NCI-H187 (cell line): ENCODE results near the gene PDCD1LG2.
"Not testable (repeated sequence)": the region's sequence is repeated elsewhere in the genome, so short reads cannot be mapped to it uniquely, and the experiment has no call there.

Source experiments
- DNase-seq, 2 experiments: peaks; one replicate each; lab custom pipeline; 2025; lab: John Stamatoyannopoulos, UW

The PDCD1LG2 gene

DNA sequence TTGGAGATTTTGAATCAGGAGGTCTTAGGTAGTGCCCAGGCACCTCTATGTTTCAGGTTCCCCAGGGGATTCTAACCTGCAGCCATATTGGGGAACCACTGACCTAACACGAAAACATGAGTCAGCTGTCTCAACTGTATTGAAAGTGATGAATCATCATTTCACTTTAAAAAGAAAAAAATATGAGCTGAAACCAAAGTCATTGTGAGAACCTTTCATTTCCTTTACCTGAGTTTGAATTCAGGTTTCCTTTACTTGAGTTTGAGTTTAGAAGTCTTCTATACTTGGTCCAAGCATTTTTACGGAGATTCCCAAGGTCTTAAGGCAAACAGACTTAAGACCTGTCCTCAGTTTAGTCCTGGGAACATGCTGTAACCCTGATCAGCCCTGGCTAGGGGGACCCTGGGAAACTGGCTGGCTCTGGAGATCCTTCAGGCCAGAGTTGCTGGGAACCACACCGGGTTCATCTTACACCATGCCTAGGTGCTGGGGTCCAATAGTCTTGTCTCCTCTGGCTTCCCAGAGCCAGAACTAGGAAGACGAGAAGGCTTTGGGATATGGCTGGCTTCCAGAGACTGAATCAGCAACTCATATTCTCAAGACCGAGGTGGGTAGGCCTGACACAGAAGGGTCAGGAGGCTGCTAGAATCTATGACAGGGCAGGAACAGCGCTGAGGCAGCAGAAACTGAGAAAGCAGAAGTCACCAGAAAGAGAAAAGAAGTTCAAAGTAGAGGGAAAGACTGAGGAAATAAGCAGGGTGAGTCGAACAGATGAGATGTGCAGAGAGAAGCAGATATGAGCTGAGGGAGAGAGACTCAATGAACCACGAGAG, 16.4 kb upstream of the PDCD1LG2 start:
- DNase-seq, result no peak

DNA sequence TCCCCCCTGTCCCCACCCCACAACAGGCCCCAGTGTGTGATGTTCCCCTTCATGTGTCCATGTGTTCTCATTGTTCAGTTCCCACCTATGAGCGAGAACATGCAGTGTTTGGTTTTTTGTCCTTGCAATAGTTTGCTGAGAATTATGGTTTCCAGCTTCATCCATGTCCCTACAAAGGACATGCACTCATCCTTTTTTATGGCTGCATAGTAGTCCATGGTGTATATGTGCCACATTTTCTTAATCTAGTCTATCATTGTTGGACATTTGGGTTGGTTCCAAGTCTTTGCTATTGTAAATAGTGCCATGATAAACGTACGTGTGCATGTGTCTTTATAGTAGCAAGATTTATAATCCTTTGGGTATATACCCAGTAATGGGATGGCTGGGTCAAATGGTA, 15.6 kb upstream of the PDCD1LG2 start:
- not testable (repeated sequence) for DNase-seq

DNA sequence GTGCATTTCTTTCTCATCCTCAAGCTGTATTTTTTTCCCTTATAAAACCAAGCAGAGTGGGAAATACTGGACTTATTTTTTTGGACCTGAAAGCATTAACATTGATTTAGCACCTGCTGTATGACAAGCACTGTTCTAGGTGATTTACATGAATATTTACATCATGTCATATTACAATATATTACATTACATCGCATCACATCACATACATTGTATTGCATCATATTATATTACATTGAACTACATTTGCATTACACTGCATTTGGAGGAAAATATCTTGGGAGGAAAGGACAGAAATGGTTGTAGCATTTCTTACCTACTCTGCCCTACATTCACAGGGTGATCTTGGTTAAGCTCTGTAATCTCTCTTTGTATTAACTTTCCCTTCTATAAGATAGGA, 11.2 kb upstream of the PDCD1LG2 start:
- no peak for DNase-seq

DNA sequence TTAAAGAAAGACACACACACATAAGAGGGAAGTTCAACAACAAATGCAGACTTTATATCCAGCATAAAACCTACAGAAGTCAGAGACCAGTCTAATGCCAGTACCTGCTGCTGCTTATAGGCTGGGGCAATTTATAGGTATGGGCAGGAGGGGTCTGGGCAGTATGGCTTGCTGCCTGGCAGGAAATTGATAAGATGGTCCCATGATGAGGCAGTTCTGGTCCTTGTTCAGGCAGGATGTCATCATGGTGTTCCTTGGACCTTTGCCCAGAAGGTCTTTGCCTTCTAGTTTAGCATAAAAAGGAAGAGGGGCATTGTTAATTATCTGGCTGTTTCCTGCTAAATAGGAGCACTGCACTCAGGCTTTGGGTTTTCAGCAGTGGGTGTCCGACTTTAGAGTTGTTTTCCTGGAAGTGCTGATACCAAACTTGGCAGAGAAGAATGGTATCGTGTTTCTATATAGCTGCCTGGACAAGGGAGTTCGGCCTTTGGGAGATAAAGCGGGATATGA, 10.4 kb upstream of the PDCD1LG2 start:
- no peak for DNase-seq

- no peak for DNase-seq
Measured at GRCh38 chr9:5500441-5501235, 9.7 kb upstream of the PDCD1LG2 start.

GRCh38 chr9:5502553-5502952, 7.8 kb upstream of the PDCD1LG2 start:
- DNase-seq, result no peak

- DNase-seq, result no peak
Measured at GRCh38 chr9:5509573-5509972, 758 bp upstream of the PDCD1LG2 start.

DNA sequence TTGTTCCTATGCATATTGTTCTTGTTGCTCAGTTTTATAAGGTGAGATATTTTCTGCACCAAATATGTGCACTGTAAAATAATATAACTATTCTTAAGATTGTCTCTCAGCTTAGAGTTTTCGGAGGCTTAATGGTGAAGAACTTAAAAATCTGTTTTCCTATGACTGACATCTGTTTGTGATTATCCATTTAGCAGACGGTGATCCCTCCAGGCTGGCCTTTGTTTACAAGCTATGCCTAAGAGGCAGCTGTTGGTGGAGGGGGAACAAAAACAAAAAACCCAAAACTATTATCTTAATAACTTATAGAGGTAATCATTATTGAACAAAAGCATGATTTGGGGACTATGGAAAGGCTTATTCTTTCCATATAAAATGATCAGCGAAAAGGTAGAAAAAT, 658 bp downstream of the PDCD1LG2 start:
- DNase-seq, result no peak

DNA sequence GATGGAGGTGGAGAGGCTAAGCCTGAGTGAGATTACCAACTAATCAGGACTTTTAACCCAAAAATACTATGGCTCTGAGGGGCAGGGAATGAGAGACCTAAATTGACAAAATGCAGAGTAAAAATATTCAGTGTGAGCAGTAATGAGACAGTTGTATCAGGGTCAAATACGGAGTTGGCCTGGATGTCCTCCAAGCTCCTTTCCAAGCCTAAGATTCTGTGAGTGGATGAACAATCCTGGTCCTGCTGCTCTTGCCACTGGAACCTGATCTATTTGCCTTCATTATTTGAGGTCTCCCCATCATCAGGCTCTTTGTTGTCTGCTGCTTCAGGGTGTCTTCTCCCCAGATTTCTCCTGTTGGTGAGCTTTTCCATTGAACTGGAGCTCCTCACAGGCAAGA, 1.1 kb downstream of the PDCD1LG2 start:
- DNase-seq, result no peak

DNA sequence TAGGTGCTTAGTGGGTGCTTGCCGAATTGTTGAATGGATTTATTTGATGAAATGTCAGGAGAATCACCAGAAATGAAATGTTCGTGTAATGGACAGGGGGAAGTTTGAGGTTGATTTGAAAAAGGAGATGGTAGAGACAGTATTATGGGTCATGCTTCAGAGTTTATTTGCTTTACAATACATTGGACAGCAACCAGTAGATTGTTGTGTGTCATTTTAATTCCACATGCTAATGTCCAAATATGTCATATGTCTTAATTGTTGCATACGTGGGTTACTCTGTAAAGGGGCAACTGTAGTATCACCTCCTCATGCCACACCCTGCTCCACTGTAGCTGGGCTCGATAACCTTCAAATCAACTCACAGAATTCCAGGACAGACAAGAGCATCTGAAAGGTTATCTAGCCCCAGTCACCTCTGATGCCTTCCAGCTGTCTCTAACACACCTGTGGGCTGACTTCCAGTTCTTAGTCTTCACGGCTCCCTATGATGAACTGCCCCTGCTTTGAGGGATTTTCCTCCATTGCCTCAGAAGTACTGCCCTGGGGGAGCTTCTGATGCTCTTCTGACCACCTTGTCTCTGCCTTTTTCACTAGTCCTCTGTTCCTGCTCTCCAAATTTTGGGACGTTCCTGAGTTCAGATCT, 1.7 kb downstream of the PDCD1LG2 start:
- DNase-seq, result no peak

DNA sequence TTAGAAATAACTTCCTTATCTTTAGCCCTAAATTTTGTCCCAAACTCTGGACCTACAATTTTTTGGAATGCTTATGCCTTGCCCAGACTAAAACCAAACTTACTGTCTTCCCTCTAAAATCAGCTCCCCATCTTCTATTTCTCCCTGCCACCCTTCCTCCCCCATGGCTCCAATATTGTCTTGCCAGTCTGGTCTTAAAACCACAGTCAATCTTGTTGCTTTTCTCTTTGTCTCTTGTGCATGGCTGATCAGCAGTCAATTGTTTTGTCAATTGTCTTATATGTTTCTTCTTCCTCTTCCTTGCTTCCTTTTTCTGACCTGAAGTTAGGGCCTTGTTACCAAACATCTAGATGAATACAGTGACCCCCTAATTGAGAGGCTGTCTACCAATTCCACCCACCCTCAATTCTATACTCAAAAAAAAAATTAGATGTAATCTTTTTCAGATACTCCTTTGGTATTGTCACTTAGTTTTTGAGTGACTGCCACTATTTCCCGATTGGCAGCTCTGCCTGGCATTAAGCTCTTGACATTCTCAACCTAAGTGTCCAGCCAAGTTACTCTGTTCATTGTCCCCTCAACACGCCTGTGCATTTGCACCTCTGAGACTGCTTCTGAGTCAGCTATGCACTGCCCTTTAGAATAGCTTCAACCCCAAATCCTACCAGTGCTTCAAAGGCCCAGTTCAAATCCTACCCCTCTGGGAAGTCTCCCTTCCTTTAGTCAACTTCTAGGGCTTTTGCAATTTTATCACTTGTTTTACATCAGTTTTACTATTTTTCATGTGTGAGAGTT, 2.5 kb downstream of the PDCD1LG2 start:
- no peak for DNase-seq

DNA sequence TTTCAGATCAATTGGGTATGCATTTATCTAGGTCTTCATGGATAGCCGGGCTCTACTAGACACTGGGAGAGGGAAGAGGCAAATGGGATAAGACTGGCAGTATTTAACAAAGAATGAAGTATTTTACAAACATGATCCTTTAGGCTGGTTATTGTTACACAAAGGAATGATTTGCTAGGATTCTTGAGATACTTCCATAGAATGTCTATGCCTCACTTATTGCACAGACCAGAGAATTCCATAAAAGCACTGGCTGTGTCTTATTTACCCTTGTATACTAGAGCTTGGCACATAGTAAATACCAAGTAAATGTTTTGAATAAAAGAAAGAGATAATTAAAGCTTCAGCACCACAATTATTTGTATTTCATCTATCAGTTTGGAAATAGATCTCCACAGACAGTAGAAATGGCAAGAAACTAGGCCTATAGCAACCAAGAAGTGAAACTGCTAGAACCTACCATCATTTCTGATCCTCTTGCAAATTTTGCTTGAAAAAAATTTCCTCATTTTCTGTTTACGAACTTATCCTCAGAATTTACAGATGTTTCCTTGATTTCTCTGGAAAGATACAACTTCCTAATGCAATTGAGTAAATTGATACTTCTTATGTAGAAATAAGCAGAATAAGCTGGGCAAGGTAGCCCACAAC, 3.8 kb downstream of the PDCD1LG2 start:
- DNase-seq, result no peak

- DNase-seq, result no peak
Measured at GRCh38 chr9:5514617-5515260, 4.4 kb downstream of the PDCD1LG2 start.

DNA sequence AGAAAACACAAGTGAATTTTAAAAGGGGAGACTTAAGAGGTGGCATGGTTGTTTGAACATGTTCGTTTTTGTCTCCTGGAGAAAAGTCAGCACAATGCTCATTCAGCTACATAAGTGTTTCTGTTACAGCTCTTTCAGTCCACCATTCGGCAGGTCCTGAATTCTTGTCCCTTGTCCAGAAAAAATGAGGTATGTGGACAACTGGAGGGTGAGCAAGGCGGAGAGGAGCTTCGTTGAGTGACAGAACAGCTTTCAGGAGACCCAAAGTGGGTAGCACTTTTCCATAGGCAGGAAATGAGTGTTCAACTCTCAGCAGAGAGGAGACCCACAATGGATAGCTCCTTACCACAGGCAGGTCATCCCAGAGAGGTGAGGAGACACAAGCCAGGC, 4.9 kb downstream of the PDCD1LG2 start:
- DNase-seq, result no peak

DNA sequence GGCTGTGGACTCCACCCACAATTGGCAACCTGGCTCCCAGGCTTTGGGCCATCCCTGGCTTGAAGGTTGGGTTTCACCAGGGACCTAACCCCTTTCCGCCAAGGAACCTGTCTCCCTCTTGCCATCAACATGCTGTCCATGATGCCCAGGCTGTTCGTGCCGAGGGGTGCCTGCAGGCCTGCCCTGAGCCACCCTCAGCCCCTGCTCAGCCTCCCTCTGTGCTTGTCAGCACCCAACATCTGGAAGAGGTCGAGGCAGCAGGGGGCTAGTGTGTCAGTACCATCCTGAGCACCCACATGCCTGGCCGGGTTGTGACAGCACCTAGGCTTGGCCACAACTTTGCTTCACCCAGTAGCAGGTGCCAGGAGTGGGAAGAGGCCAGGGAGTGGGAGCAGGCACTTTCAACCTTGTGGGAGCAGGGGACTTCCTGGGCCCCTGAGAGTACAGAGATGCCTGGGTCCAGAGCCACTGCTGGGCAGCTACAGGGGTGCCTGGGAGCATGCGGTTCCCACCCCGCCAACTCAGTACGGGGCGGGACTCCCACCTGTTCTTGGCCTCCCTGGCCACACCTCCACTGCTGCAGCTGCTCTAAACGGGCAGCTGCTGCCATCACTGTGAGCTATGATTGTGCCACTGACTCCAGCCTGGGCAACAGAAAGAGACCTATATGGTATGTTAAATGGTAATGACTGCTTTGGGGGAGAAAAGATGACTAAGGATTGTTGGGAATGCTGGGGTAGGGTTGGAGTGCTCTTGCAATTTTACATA, 6.3 kb downstream of the PDCD1LG2 start:
- DNase-seq, result no peak

DNA sequence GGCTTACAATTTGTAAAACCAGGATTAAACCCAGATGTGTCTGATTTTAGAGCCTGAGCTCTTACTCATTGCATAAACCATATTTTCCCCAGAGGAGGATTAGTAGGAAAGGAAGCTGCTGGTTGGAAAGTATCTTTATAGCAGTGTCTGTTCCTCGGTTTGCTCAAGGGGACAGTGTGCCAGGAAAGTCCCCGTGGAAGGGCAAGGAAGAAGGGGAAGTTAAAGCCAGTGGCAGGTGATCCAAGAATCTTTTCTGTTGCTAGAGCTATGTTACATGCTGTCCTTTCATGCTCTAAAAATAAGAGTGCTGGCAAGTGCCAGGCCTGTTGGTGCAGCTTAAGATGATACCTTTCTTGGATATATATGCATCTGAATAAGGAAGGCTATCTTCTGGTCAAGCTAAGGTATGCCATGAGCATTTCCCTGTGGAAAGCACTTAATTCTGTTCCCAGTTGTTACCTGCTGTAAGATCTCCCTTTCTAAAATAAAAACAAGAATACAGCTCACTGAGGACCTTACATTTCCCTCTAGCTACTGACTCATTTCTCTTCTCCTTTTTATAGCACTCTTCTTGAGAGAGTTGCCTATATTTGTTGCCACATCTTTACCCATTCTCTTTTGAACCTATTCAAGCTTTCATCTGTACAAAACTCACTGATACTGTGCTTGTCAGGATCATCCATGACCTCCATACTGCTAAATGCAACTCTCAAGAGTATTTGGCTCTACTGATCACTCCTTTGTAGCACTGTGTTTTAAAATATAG, 8.0 kb downstream of the PDCD1LG2 start:
- no peak for DNase-seq

GRCh38 chr9:5518937-5519319, 8.6 kb downstream of the PDCD1LG2 start:
- DNase-seq, result no peak

- DNase-seq, result no peak
Measured at GRCh38 chr9:5524090-5524489, 13.8 kb downstream of the PDCD1LG2 start.

DNA sequence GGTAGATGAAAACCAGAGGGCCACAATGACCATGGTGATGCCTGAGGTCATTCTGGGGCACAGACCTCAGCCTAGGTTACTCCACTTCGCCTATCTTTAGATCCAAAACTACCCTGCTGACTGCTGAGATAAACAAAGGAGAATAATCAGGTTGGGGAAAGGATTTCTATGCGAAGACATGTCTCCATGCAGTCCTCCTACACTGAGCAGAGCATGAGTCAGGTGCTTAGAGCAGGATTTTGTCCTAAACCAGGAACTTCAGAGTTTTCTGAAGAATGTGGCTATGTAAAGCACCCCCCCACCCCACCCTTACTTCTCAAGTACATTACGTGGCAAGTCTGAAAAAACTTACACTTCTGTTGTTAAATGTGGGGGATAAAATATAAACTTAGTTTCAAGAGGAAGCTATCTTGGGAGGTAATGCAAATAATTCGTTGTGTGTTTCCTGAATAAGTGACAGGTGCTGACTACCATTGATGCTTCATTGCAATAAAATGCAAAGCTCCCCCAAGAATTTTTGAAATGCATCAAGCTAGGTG, 19.4 kb downstream of the PDCD1LG2 start:
- DNase-seq, result no peak
